ENCODE data around the gene CSTF1. TPM values are rescaled to one million over a fixed set of nuclear protein-coding genes. Genes with fewer than 3 reads are reported as not detected.

Gene CSTF1
- total RNA-seq, 1 donor from 2014 or later, result 24.4 TPM

DNA sequence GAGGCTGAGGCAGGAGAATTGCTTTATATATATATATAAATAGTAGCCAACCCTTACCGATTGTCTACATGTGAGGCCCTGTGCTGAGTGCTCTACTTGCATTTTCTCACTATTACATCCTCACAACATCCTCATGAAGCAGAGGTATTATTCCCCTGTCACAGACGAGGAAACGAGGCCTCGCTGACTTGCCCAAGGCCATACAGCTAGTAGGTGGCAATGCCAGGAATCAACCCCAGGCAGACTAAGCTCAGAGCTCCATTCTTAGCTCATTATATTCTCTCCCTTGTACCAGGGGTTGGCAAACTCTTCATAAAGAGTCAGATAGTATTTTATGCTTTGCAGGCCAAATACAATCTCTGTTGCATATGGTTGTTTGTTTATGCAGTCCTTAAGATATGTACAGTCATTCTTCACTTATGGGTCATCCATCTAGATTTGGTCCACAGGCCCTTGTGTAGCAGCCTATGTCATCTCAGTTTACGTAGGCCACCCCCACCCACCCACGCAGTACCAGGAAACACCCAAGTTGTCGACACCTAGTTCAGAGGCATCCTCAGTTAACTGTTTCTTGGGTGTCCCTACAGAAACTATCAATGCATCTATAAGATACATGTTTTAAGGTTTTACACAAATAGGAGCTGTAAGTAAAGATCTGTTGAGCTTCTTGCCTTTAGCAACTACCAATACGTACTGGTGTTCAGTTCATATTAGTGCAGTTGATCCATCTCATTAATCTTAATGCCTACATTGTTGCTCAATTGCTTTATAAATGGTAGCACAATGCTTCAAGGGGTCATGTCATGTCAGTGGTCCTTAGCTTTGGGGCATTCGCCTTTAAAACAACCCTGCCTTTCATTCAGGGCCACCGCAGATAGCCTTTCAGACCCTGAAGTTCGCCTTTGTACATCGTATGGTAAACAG lies 22.7 kb downstream of the CSTF1 start:
- no peak for TF ChIP-seq CTCF (IDR thresholded peaks at IDR 0.05)
- peak overlapping the region; percentile 53 for H3K27ac ChIP-seq
- no peaks in the 10 kb centered on the region for H3K27me3 ChIP-seq (ENCODE audit: low read depth)
- H3K4me1 ChIP-seq, result peaks cover 57% of the 10 kb centered on the region
- intact Hi-C loops (cut with DNase I), result no loop called here
- no peaks in the 10 kb centered on the region for H3K36me3 ChIP-seq
- ATAC-seq (no peak), DNase-seq (no peak)
- peak overlapping the region; percentile 51 for H3K4me3 ChIP-seq
- H3K9me3 ChIP-seq, result no peaks in the 10 kb centered on the region

DNA sequence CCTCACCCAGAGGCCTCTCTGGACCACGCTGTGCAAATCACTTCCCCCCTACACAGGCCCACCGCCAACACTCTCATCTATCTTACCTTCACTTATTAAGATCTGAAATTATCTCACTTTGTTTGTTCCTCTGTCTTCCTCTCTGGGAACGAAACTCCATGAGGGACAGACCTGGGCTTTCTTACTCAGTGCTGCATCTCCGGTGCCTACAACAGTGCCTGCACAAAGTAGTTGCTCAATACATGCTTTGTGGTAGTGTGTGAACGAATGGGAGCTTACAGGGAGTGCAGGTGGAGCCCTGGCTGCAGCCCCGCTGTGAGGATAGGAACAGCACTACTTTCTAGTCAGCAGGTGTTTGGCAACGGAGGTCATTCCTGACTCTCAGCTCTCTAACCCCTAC lies 25.0 kb downstream of the CSTF1 start:
- no peak for ATAC-seq
- Histone ChIP-seq H3K4me1 (peaks cover 61% of the 10 kb centered on the region), H3K36me3 (no peaks in the 10 kb centered on the region), H3K9me3 (no peaks in the 10 kb centered on the region), H3K4me3 (peak overlapping the region; percentile 25), H3K27me3 (ENCODE audit: low read depth) (no peaks in the 10 kb centered on the region), H3K27ac (peak overlapping the region; percentile 78)
- DNase-seq, result no peak
- no peak for TF ChIP-seq CTCF (IDR thresholded peaks at IDR 0.05)
- intact Hi-C loops (cut with DNase I), result no loop called here

- H3K27ac ChIP-seq, result peak overlapping the region; percentile 78
- TF ChIP-seq CTCF (IDR thresholded peaks at IDR 0.05), result no peak
- H3K4me1 ChIP-seq, result peaks cover 61% of the 10 kb centered on the region
- peak overlapping the region; percentile 25 for H3K4me3 ChIP-seq
- intact Hi-C loops (cut with DNase I), result no loop called here
- no peaks in the 10 kb centered on the region for H3K36me3 ChIP-seq
- no peak for ATAC-seq
- H3K9me3 ChIP-seq, result no peaks in the 10 kb centered on the region
- DNase-seq, result no peak
- H3K27me3 ChIP-seq (ENCODE audit: low read depth), result no peaks in the 10 kb centered on the region
Observed at GRCh38 chr20:56417911-56418310, 25.5 kb downstream of the CSTF1 start.

DNA sequence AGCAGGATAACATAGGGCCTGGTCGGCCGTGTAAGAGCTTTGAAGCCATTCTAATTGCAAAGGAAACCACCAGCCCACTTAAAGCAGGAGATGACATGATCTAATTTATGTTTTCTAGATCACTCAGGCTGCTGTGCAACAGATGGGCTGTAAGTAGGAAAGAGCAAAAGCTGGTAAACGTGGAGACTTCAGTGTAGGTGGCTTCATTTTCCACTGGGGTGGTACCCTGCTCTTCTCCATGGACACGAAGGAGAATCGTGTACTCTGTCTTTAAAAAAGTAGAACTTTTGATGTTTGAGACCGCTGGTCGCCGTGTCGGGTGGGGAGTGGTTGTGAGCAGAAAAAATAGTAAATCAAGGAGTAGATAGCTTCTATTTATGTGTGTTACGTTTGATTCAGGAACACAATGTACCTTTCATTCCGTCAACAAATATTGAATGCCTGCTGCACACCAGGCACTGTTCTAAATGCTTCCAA lies 26.0 kb downstream of the CSTF1 start:
- H3K27ac ChIP-seq, result peak overlapping the region; percentile 78
- intact Hi-C loops (cut with DNase I), result no loop called here
- no peak for TF ChIP-seq CTCF (IDR thresholded peaks at IDR 0.05)

GRCh38 chr20:56420028-56420427 lies 27.6 kb downstream of the CSTF1 start:
- Histone ChIP-seq H3K27me3 (ENCODE audit: low read depth) (no peaks in the 10 kb centered on the region), H3K4me1 (peaks cover 75% of the 10 kb centered on the region), H3K27ac (peak overlapping the region; percentile 28), H3K36me3 (no peaks in the 10 kb centered on the region), H3K9me3 (no peaks in the 10 kb centered on the region), H3K4me3 (no peak overlapping the region)
- intact Hi-C loops (cut with DNase I), result no loop called here
- TF ChIP-seq CTCF (IDR thresholded peaks at IDR 0.05), result no peak
- no peak for DNase-seq
- ATAC-seq, result no peak

More for the DNA sequence above, 26.0 kb downstream of the CSTF1 start:
- H3K27me3 ChIP-seq (ENCODE audit: low read depth), result no peaks in the 10 kb centered on the region
- H3K4me3 ChIP-seq, result peak overlapping the region; percentile 25
- peak; percentile 5 to 20 for ATAC-seq
- H3K9me3 ChIP-seq, result no peaks in the 10 kb centered on the region
- peaks cover 65% of the 10 kb centered on the region for H3K4me1 ChIP-seq
- no peaks in the 10 kb centered on the region for H3K36me3 ChIP-seq
- DNase-seq, result no peak
